ENCODE results near the gene CDH22. TPM values are rescaled to one million over a fixed set of nuclear protein-coding genes. Genes with fewer than 3 reads are reported as not detected.

CDH22 gene
- total RNA-seq, 1 experiment from 2014 or later = not detected

- Histone ChIP-seq H3K36me3 (ENCODE audit: control insufficient read depth, insufficient read depth, low read length) (no peaks in the 10 kb centered on the region), H3K27ac (ENCODE audit: low read length) (no peak overlapping the region), H3K4me3 (ENCODE audit: low read depth in 2 of 2, low read length in 2 of 2) (no peak overlapping the region), H3K9me3 (ENCODE audit: control insufficient read depth, insufficient read depth, low read depth, low read length) (no peaks in the 10 kb centered on the region), H3K4me1 (ENCODE audit: control insufficient read depth, insufficient read depth, low read length) (no peaks in the 10 kb centered on the region), H3K27me3 (ENCODE audit: control insufficient read depth, insufficient read depth, low read length) (no peaks in the 10 kb centered on the region; the same call in 1 of the 2 replicates)
- ChIA-PET CTCF (no interaction called here), POLR2A (no interaction called here)
- no TSS peak for BruUV-seq (replicated peaks)
- TF ChIP-seq TCF7L2 (IDR thresholded peaks at IDR 0.05; ENCODE audit: low read depth, low read length) = no peak
- intact Hi-C loops (cut with micrococcal nuclease; ENCODE audit: unreplicated experiment) (no loop called here), in situ Hi-C loops (cut with HindIII; ENCODE audit: low pct_unique_long_range_greater_than_20kb, low sequenced_read_pairs) (no loop called here)
- DNase-seq (ENCODE audit: low read depth, low spot score) (no peak), ATAC-seq (no peak)
Measured at GRCh38 chr20:46148313-46149208, 159.7 kb downstream of the CDH22 start.

DNA sequence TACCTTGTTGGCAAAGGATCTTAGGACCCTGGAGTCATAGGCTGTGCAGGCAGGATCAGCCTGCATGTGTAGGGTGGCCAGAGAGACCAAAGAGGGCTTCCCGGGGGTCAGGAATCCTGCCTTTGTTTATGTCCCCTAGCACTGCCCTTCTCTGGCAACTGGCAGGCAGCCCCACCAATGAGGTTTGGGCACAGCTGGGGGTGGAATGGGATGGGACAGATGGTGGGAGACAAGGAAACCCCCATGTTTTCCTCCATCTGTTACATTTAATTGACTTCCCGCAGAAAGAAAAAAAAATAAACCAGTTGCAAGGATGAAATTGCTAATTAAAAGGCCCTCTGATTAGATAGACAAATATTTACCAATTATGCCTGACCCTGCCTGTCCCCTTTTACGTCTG, 162.6 kb downstream of the CDH22 start:
- no peaks in the 10 kb centered on the region for H3K9me3 ChIP-seq (ENCODE audit: control insufficient read depth, insufficient read depth, low read depth, low read length)
- DNase-seq (ENCODE audit: low read depth, low spot score) (no peak), ATAC-seq (no peak)
- no peaks in the 10 kb centered on the region for H3K36me3 ChIP-seq (ENCODE audit: control insufficient read depth, insufficient read depth, low read length)
- peaks cover 3% of the 10 kb centered on the region for H3K27me3 ChIP-seq (ENCODE audit: control insufficient read depth, insufficient read depth, low read length)
- no peaks in the 10 kb centered on the region for H3K4me1 ChIP-seq (ENCODE audit: control insufficient read depth, insufficient read depth, low read length)
- in situ Hi-C loops (cut with HindIII; ENCODE audit: low pct_unique_long_range_greater_than_20kb, low sequenced_read_pairs) = no loop called here
- TF ChIP-seq CTCF (IDR thresholded peaks at IDR 0.05) (no peak), REST (IDR thresholded peaks at IDR 0.05; ENCODE audit: insufficient read depth in 1 of 2, low read depth in 2 of 2, low read length in 1 of 2) (no peak), TCF7L2 (IDR thresholded peaks at IDR 0.05; ENCODE audit: low read depth, low read length) (no peak), POLR2AphosphoS5 (IDR thresholded peaks at IDR 0.05; ENCODE audit: low read depth, low read length) (no peak), SIN3A (IDR thresholded peaks at IDR 0.05; ENCODE audit: borderline replicate concordance, insufficient read depth, low read depth, low read length) (no peak)
- POLR2A ChIA-PET = no interaction called here
- CTCF ChIA-PET = interaction anchor here (0.6 kb wide), 1 partner anchor 49 kb away, joined by 4 read pairs; no protein-coding TSS in a partner anchor
- H3K4me3 ChIP-seq (ENCODE audit: low read depth in 2 of 2, low read length in 2 of 2) = no peak overlapping the region
- BruUV-seq (replicated peaks) = no TSS peak
- no peak overlapping the region for H3K27ac ChIP-seq (ENCODE audit: low read length)
- intact Hi-C loops (cut with micrococcal nuclease; ENCODE audit: unreplicated experiment) = no loop called here

GRCh38 chr20:46144432-46145025, 163.8 kb downstream of the CDH22 start:
- ChIA-PET CTCF (interaction anchor here (0.7 kb wide), 2 partner anchors 68 to 220 kb away, joined by 3 read pairs; no protein-coding TSS in a partner anchor), POLR2A (no interaction called here)
- H3K27me3 ChIP-seq (ENCODE audit: control insufficient read depth, insufficient read depth, low read length) = peaks cover 5% of the 10 kb centered on the region
- in situ Hi-C loops (cut with HindIII; ENCODE audit: low pct_unique_long_range_greater_than_20kb, low sequenced_read_pairs) = no loop called here
- DNase-seq (ENCODE audit: low read depth, low spot score) = no peak
- H3K4me1 ChIP-seq (ENCODE audit: control insufficient read depth, insufficient read depth, low read length) = no peaks in the 10 kb centered on the region
- intact Hi-C loops (cut with micrococcal nuclease; ENCODE audit: unreplicated experiment) = no loop called here
- H3K36me3 ChIP-seq (ENCODE audit: control insufficient read depth, insufficient read depth, low read length) = no peaks in the 10 kb centered on the region
- no peaks in the 10 kb centered on the region for H3K9me3 ChIP-seq (ENCODE audit: control insufficient read depth, insufficient read depth, low read depth, low read length)
- BruUV-seq (replicated peaks) = no TSS peak
- no peak for ATAC-seq
- no peak overlapping the region for H3K27ac ChIP-seq (ENCODE audit: low read length)
- H3K4me3 ChIP-seq (ENCODE audit: low read depth in 2 of 2, low read length in 2 of 2) = no peak overlapping the region
- no peak for TF ChIP-seq CTCF (IDR thresholded peaks at IDR 0.05)
- no peak for TF ChIP-seq POLR2AphosphoS5 (IDR thresholded peaks at IDR 0.05; ENCODE audit: low read depth, low read length)
- no peak for TF ChIP-seq REST (IDR thresholded peaks at IDR 0.05; ENCODE audit: insufficient read depth in 1 of 2, low read depth in 2 of 2, low read length in 1 of 2)
- no peak for TF ChIP-seq TCF7L2 (IDR thresholded peaks at IDR 0.05; ENCODE audit: low read depth, low read length)
- no peak for TF ChIP-seq SIN3A (IDR thresholded peaks at IDR 0.05; ENCODE audit: borderline replicate concordance, insufficient read depth, low read depth, low read length)
